Measurements from ENCODE around the gene FGF11. TPM values are rescaled to one million over a fixed set of nuclear protein-coding genes. Genes with fewer than 3 reads are reported as not detected.

Gene FGF11
- polyA plus RNA-seq, 3 donors, result 2.2 TPM; not detected in 2

DNA sequence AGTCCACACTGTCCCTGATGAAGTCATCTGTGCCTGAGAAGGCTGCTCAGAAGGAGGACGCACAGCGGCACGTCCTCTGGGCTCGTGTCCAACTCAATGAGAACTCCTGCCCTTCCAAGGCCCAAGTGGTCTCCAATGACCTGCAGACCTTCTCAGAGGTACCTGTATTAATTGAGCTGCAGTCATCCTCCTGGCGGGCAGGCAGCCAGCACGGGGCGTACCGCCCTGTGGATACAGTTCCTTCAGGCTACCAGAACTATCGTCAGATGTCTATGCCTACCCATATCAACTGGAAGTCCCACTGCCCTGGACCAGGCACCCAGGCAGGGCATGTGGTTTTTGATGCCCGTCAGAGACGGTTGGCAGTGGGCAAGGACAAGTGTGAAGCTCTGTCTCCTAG, 7.0 kb upstream of the FGF11 start:
- H3K9me3 Mint-ChIP-seq, result no peaks in the 10 kb centered on the region
- peaks cover 0 to 2% (median 0%) of the 10 kb centered on the region in 3 donors for H3K27me3 Mint-ChIP-seq (ENCODE audit: low read depth in 3 of 3)
- Histone ChIP-seq H3K36me3 (replicated peaks in 1 of 2; ENCODE audit: control insufficient read depth in 1 of 2, insufficient read depth in 2 of 2, low read length in 2 of 2) (no peaks in the 10 kb centered on the region), H3K4me3 (replicated peaks in 1 of 3; ENCODE audit: low read depth in 2 of 3, low read length in 3 of 3) (no peak overlapping the region), H3K27ac (ENCODE audit: low read depth in 1 of 2, low read length in 2 of 2) (no peak overlapping the region), H3K9ac (ENCODE audit: insufficient read depth, low read length, poor library complexity, severe bottlenecking) (no peak overlapping the region), H4K20me1 (ENCODE audit: insufficient read depth, low read length) (peaks cover 10% of the 10 kb centered on the region), H3K4me2 (replicated peaks; ENCODE audit: extremely low read depth, low read length, poor library complexity, severe bottlenecking) (no peak overlapping the region), H3K9me3 (replicated peaks in 1 of 2; ENCODE audit: control insufficient read depth in 1 of 2, insufficient read depth in 1 of 2, low read length in 2 of 2) (no peaks in the 10 kb centered on the region), H3K4me1 (ENCODE audit: control insufficient read depth in 1 of 2, insufficient read depth in 2 of 2, low read length in 2 of 2) (peaks cover 20 to 22% of the 10 kb centered on the region in 2 donors), H3K79me2 (ENCODE audit: insufficient read depth, low read length) (peaks cover 8% of the 10 kb centered on the region), H2AFZ (ENCODE audit: insufficient read depth, low read depth, low read length, poor library complexity, severe bottlenecking) (no peak overlapping the region), H3K27me3 (ENCODE audit: control insufficient read depth in 2 of 2, insufficient read depth in 2 of 2, low read length in 2 of 2) (no peaks in the 10 kb centered on the region)
- peaks cover 18% of the 10 kb centered on the region for H3K4me1 Mint-ChIP-seq
- intact Hi-C loops (cut with micrococcal nuclease), result loop anchor here in 1 of 2 donors (5.0 to 10.0 kb wide), 3 partner anchors 45 to 253 kb away; partner anchors contain the start of genes SENP3, TP53 and WRAP53
- peak overlapping the region in 1 of 7 donors; percentile 45 for H3K27ac Mint-ChIP-seq
- TF ChIP-seq, protein P1, sequence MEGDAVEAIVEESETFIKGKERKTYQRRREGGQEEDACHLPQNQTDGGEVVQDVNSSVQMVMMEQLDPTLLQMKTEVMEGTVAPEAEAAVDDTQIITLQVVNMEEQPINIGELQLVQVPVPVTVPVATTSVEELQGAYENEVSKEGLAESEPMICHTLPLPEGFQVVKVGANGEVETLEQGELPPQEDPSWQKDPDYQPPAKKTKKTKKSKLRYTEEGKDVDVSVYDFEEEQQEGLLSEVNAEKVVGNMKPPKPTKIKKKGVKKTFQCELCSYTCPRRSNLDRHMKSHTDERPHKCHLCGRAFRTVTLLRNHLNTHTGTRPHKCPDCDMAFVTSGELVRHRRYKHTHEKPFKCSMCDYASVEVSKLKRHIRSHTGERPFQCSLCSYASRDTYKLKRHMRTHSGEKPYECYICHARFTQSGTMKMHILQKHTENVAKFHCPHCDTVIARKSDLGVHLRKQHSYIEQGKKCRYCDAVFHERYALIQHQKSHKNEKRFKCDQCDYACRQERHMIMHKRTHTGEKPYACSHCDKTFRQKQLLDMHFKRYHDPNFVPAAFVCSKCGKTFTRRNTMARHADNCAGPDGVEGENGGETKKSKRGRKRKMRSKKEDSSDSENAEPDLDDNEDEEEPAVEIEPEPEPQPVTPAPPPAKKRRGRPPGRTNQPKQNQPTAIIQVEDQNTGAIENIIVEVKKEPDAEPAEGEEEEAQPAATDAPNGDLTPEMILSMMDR (IDR thresholded peaks at IDR 0.05), result no peak
- WGBS (ENCODE audit: insufficient coverage), result 94% methylated on average over 10 of the region's 11 CpGs
- DNase-seq, result no peak
- no peak overlapping the region for H3K4me3 Mint-ChIP-seq
- H3K36me3 Mint-ChIP-seq, result no peaks in the 10 kb centered on the region

DNA sequence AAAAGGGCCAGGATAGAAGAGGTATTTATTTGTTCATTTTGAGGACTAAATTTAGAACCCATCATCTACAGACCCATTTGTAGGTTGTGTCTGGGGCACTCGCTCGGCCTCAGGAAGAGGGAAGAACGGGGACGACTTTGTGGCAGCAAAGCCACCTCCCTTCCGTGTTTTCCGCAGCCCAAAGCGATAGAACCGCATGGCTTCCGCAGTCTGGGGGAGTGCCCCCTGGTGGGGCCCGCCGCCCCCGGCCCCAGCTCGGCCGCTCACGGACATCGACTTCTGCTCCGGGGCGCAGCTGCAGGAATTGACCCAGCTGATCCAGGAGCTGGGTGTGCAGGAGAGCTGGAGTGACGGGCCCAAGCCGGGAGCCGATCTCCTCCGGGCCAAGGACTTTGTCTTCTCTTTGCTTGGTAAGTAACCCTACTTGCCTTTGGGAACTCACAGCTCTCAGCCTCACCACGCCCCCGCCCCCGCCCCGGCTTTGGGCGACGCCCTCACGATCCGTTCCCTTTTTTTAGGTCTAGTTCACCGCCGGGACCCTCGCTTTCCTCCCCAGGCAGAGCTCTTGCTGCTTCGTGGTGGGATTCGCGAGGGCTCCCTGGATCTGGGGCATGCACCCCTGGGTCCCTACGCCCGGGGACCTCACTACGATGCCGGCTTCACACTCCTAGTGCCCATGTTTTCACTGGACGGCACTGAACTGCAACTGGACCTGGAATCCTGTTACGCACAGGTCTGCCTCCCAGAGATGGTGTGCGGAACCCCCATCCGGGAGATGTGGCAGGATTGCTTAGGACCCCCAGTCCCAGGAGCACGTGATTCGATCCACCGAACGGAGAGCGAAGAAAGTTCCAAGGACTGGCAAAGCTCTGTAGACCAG, 3.4 kb upstream of the FGF11 start:
- Mint-ChIP-seq H3K27me3 (ENCODE audit: low read depth in 3 of 3) (peaks cover 28 to 38% (median 30%) of the 10 kb centered on the region in 3 donors), H3K4me1 (peaks cover 50% of the 10 kb centered on the region), H3K4me3 (peak overlapping the region; percentile 86 to 94), H3K27ac (peak overlapping the region; percentile 90 to 97 (median 94)), H3K9me3 (peaks cover 0 to 14% (median 8%) of the 10 kb centered on the region in 7 donors), H3K36me3 (peaks cover 10 to 12% of the 10 kb centered on the region in 2 donors)
- no peaks in the 10 kb centered on the region for H3K36me3 ChIP-seq (replicated peaks in 1 of 2; ENCODE audit: control insufficient read depth in 1 of 2, insufficient read depth in 2 of 2, low read length in 2 of 2)
- intact Hi-C loops (cut with micrococcal nuclease), result loop anchor here (1.0 to 10.0 kb wide), 7 partner anchors 32 to 249 kb away; partner anchors contain the start of genes POLR2A (in 2 of the 2), SENP3 (in 2 of the 2), MPDU1 (in 1 of the 2) and TMEM256 (in 1 of the 2)
- peak overlapping the region; percentile 77 to 95 (median 86) for H3K4me3 ChIP-seq (replicated peaks in 1 of 3; ENCODE audit: low read depth in 2 of 3, low read length in 3 of 3)
- peaks cover 19 to 25% of the 10 kb centered on the region in 2 donors for H3K27me3 ChIP-seq (ENCODE audit: control insufficient read depth in 2 of 2, insufficient read depth in 2 of 2, low read length in 2 of 2)
- DNase-seq, result peak; percentile 44 to 67 (median 52)
- peaks cover 53 to 57% of the 10 kb centered on the region in 2 donors for H3K4me1 ChIP-seq (ENCODE audit: control insufficient read depth in 1 of 2, insufficient read depth in 2 of 2, low read length in 2 of 2)
- TF ChIP-seq, protein P1 (IDR thresholded peaks at IDR 0.05), result peak; percentile 16
- WGBS (ENCODE audit: insufficient coverage), result 10% methylated on average over 48 of the region's 49 CpGs
- peak overlapping the region; percentile 82 for H2AFZ ChIP-seq (ENCODE audit: insufficient read depth, low read depth, low read length, poor library complexity, severe bottlenecking)
- H4K20me1 ChIP-seq (ENCODE audit: insufficient read depth, low read length), result peaks cover 29% of the 10 kb centered on the region
- peaks cover 0 to 14% of the 10 kb centered on the region in 2 donors for H3K9me3 ChIP-seq (replicated peaks in 1 of 2; ENCODE audit: control insufficient read depth in 1 of 2, insufficient read depth in 1 of 2, low read length in 2 of 2)
- peak overlapping the region; percentile 71 for H3K9ac ChIP-seq (ENCODE audit: insufficient read depth, low read length, poor library complexity, severe bottlenecking)
- peak overlapping the region; percentile 79 to 89 for H3K27ac ChIP-seq (ENCODE audit: low read depth in 1 of 2, low read length in 2 of 2)
- H3K79me2 ChIP-seq (ENCODE audit: insufficient read depth, low read length), result peaks cover 8% of the 10 kb centered on the region
- peak overlapping the region; percentile 99 for H3K4me2 ChIP-seq (replicated peaks; ENCODE audit: extremely low read depth, low read length, poor library complexity, severe bottlenecking)

All from CD14-positive monocyte (primary cell).